GM18519 (cell line): ENCODE measurements around the gene TMEM25.
"Not testable (repeated sequence)": the region's sequence is repeated elsewhere in the genome, so short reads cannot be mapped to it uniquely, and the experiment has no call there.

Experiments
- ATAC-seq: cut with Tn5 transposase; IDR thresholded peaks from one replicate; pipeline ENCODE4 v1.9.1; 2021; ENCODE audit warnings: mild to moderate bottlenecking, moderate library complexity; ENCODE audit not compliant: unreplicated experiment, low FRiP score

The TMEM25 gene

DNA sequence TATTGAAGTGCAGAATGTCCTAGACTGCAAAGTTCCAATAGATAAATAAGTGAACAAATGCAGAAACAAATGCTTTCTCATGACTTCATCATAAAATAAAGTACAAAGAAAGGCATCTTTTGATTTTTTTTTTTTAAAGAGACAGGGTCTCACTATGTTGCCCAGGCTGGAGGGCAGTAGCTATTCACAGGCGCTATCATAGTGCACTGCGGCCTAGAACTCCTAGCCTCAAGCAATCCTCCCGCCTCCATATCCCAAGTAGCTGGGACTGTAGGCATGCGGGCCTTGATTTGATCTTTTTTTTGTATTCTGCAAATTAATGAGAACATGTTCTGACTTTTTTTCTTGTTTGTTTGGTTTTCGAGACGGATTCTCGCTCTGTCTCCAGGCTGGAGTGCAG is 43.6 kb downstream of the TMEM25 start:
- no peak for ATAC-seq

DNA sequence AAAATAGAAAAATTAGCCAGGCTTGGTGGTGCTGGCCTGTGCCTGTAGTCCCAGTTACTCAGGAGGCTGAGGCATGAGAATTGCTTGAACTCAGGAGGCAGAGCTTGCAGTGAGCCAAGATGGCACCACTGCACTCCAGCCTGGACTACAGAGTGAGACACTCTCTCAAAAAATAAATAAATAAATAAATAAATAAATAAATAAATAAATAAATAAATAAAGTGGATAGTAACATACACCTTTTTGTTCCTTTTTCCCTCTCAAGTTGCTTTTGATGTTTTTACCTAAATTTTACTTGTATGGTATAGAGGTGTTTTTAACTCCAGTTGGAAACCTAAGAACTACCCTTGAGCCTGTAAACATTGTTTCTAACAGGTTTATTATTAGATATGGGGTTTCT is 47.0 kb downstream of the TMEM25 start:
- not testable (repeated sequence) for ATAC-seq

DNA sequence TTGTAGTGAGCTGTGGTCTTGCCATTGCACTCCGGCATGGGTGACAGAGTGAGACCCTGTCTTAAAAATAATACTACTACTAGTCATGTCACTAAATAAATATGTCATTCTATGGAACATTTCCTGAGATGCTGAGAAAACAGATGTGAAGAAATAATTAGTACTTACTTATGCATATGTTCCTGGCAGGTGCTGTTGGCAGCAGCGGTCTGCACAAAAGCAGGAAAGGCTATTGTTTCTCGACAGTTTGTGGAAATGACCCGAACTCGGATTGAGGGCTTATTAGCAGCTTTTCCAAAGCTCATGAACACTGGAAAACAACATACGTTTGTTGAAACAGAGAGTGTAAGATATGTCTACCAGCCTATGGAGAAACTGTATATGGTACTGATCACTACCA is 50.1 kb downstream of the TMEM25 start:
- ATAC-seq, result no peak
